ENCODE results near the gene HOOK2. TPM values are rescaled to one million over a fixed set of nuclear protein-coding genes. Genes with fewer than 3 reads are reported as not detected.
A peak's percentile ranks its signal among the peaks of the same experiment; 100 is the strongest.
"Not testable (repeated sequence)": the region's sequence is repeated elsewhere in the genome, so short reads cannot be mapped to it uniquely, and the experiment has no call there.

Gene HOOK2
- 10 to 100 TPM; 20.4 to 20.9 TPM for total RNA-seq

- Mint-ChIP-seq H3K4me3 (peak within 1 kb of the TSS; percentile 73), H3K27ac (peak within 1 kb of the TSS; percentile 51), H3K27me3 (no peaks in the 10 kb centered on the region), H3K36me3 (ENCODE audit: low read depth) (no peaks in the 10 kb centered on the region), H3K9me3 (ENCODE audit: low read depth) (no peaks in the 10 kb centered on the region), H3K4me1 (peaks cover 33% of the 10 kb centered on the region)
- intact Hi-C loops (cut with DNase I, micrococcal nuclease), result loop anchor here in 1 of 2 experiments (1.0 to 2.0 kb wide), 8 partner anchors 31 to 163 kb away; partner anchors contain the start of genes CALR, GCDH, GET3 and MAST1
- ChIA-PET POLR2A (no interaction called here), CTCF (interaction anchor here (0.6 to 12.0 kb wide), 6 partner anchors 9 to 1659 kb away, joined by 3 to 285 read pairs (median 4); partner anchors contain the start of genes JUNB and THSD8)
- no peak for ATAC-seq
- DNase-seq, result peak; percentile 49
Observed at GRCh38 chr19:12774588-12775555, at the start of gene HOOK2. Gene HOOK2 (minus strand): TSS chr19:12775552. CDS start chr19:12775449, 103 bp downstream.

GRCh38 chr19:12821761-12822160 is 46.4 kb upstream of the HOOK2 start:
- Mint-ChIP-seq H3K27me3 (peaks cover 17% of the 10 kb centered on the region), H3K27ac (no peak overlapping the region), H3K36me3 (ENCODE audit: low read depth) (no peaks in the 10 kb centered on the region), H3K9me3 (ENCODE audit: low read depth) (peaks cover 7% of the 10 kb centered on the region), H3K4me1 (peaks cover 9% of the 10 kb centered on the region), H3K4me3 (no peak overlapping the region)
- ATAC-seq (peak; percentile 53), DNase-seq (no peak)
- ChIA-PET POLR2A (interaction anchor here (0.7 kb wide), 1 partner anchor 566 kb away, joined by 3 read pairs; no protein-coding TSS in a partner anchor), CTCF (interaction anchor here (1.4 to 1.8 kb wide), 2 partner anchors 54 to 56 kb away, joined by 3 to 10 read pairs; no protein-coding TSS in a partner anchor)
- intact Hi-C loops (cut with DNase I, micrococcal nuclease), result loop anchor here in 1 of 2 experiments (5.0 to 10.0 kb wide), 2 partner anchors 36 to 247 kb away; no protein-coding TSS in a partner anchor

GRCh38 chr19:12817810-12818209 is 42.5 kb upstream of the HOOK2 start:
- H3K4me3 Mint-ChIP-seq; H3K27ac Mint-ChIP-seq; H3K27me3 Mint-ChIP-seq; H3K9me3 Mint-ChIP-seq (ENCODE audit: low read depth); ATAC-seq; DNase-seq; intact Hi-C loops (cut with DNase I, micrococcal nuclease); H3K4me1 Mint-ChIP-seq: not testable (repeated sequence)
- ChIA-PET CTCF (interaction anchor here (1.0 to 1.4 kb wide), 2 partner anchors 9 to 29 kb away, joined by 4 to 5 read pairs; no protein-coding TSS in a partner anchor), POLR2A (interaction anchor here (0.6 kb wide), 1 partner anchor 123 kb away, joined by 3 read pairs; no protein-coding TSS in a partner anchor)
- H3K36me3 Mint-ChIP-seq (ENCODE audit: low read depth), result peaks cover 16% of the 10 kb centered on the region

GRCh38 chr19:12817188-12817587 is 41.8 kb upstream of the HOOK2 start:
- peaks cover 21% of the 10 kb centered on the region for H3K36me3 Mint-ChIP-seq (ENCODE audit: low read depth)
- H3K9me3 Mint-ChIP-seq (ENCODE audit: low read depth); H3K27me3 Mint-ChIP-seq; H3K4me3 Mint-ChIP-seq; POLR2A ChIA-PET; ATAC-seq; H3K4me1 Mint-ChIP-seq; intact Hi-C loops (cut with DNase I, micrococcal nuclease); H3K27ac Mint-ChIP-seq; DNase-seq: not testable (repeated sequence)
- CTCF ChIA-PET, result interaction anchor here (0.7 kb wide), 1 partner anchor 1329 kb away, joined by 3 read pairs; no protein-coding TSS in a partner anchor

- H3K27me3 Mint-ChIP-seq, result no peaks in the 10 kb centered on the region
Observed at GRCh38 chr19:12815088-12815487, 39.7 kb upstream of the HOOK2 start.

GRCh38 chr19:12806242-12807081 is 31.1 kb upstream of the HOOK2 start, which contains the start of gene RNASEH2A:
Gene RNASEH2A (plus strand): TSS chr19:12806584. CDS start chr19:12806674, 90 bp downstream.
- Mint-ChIP-seq H3K27me3 (no peaks in the 10 kb centered on the region), H3K4me3 (peak within 1 kb of the TSS; percentile 89), H3K36me3 (ENCODE audit: low read depth) (peaks cover 13% of the 10 kb centered on the region), H3K9me3 (ENCODE audit: low read depth) (no peaks in the 10 kb centered on the region), H3K27ac (peak within 1 kb of the TSS; percentile 80), H3K4me1 (peaks cover 24% of the 10 kb centered on the region)
- CTCF ChIA-PET, result interaction anchor here (0.6 to 2.1 kb wide), 10 partner anchors 10 to 159 kb away, joined by 3 to 17 read pairs (median 4); no protein-coding TSS in a partner anchor
- peak; percentile 93 for ATAC-seq
- intact Hi-C loops (cut with DNase I, micrococcal nuclease), result loop anchor here in 1 of 2 experiments (1.0 kb wide), 10 partner anchors 13 to 255 kb away; partner anchors contain the start of genes DHPS, GCDH, HOOK2 and SYCE2
- POLR2A ChIA-PET, result interaction anchor here (0.6 to 2.2 kb wide), 4 partner anchors 14 to 73 kb away, joined by 3 to 9 read pairs (median 4); partner anchors contain the start of gene JUNB
- DNase-seq, result peak; percentile 94

More at GRCh38 chr19:12815088-12815487, 39.7 kb upstream of the HOOK2 start:
- no peak overlapping the region for H3K27ac Mint-ChIP-seq
- DNase-seq (no peak), ATAC-seq (no peak)
- intact Hi-C loops (cut with DNase I, micrococcal nuclease), result no loop called here
- no peak overlapping the region for H3K4me3 Mint-ChIP-seq
- H3K9me3 Mint-ChIP-seq (ENCODE audit: low read depth), result no peaks in the 10 kb centered on the region
- CTCF ChIA-PET, result interaction anchor here (0.9 to 2.5 kb wide), 5 partner anchors 20 to 55 kb away, joined by 3 to 5 read pairs (median 3); no protein-coding TSS in a partner anchor
- POLR2A ChIA-PET, result no interaction called here
- peaks cover 21% of the 10 kb centered on the region for H3K36me3 Mint-ChIP-seq (ENCODE audit: low read depth)
- H3K4me1 Mint-ChIP-seq, result no peaks in the 10 kb centered on the region

GRCh38 chr19:12804051-12804450 is 28.7 kb upstream of the HOOK2 start:
- H3K9me3 Mint-ChIP-seq (ENCODE audit: low read depth), result no peaks in the 10 kb centered on the region
- DNase-seq, result no peak
- intact Hi-C loops (cut with DNase I, micrococcal nuclease), result loop anchor here in 1 of 2 experiments (5.0 kb wide), 1 partner anchor 43 kb away; no protein-coding TSS in a partner anchor
- H3K4me3 Mint-ChIP-seq, result no peak overlapping the region
- ChIA-PET CTCF (interaction anchor here (0.6 to 15.0 kb wide), 3 partner anchors 40 to 157 kb away, joined by 3 to 451 read pairs (median 3); no protein-coding TSS in a partner anchor), POLR2A (no interaction called here)
- H3K36me3 Mint-ChIP-seq (ENCODE audit: low read depth), result peaks cover 18% of the 10 kb centered on the region
- no peak for ATAC-seq
- no peaks in the 10 kb centered on the region for H3K27me3 Mint-ChIP-seq
- H3K4me1 Mint-ChIP-seq, result peaks cover 36% of the 10 kb centered on the region
- no peak overlapping the region for H3K27ac Mint-ChIP-seq

GRCh38 chr19:12802267-12803106 is 27.1 kb upstream of the HOOK2 start:
- ATAC-seq (no peak), DNase-seq (no peak)
- Mint-ChIP-seq H3K4me3 (peak overlapping the region; percentile 87), H3K27ac (peak overlapping the region; percentile 65), H3K36me3 (ENCODE audit: low read depth) (peaks cover 14% of the 10 kb centered on the region), H3K9me3 (ENCODE audit: low read depth) (no peaks in the 10 kb centered on the region), H3K27me3 (no peaks in the 10 kb centered on the region), H3K4me1 (peaks cover 34% of the 10 kb centered on the region)
- ChIA-PET POLR2A (no interaction called here), CTCF (interaction anchor here (0.5 to 15.0 kb wide), 12 partner anchors 10 to 163 kb away, joined by 3 to 451 read pairs (median 4); no protein-coding TSS in a partner anchor)
- intact Hi-C loops (cut with DNase I, micrococcal nuclease), result loop anchor here in 1 of 2 experiments (5.0 kb wide), 1 partner anchor 45 kb away; no protein-coding TSS in a partner anchor

GRCh38 chr19:12801466-12802266 is 26.3 kb upstream of the HOOK2 start, which contains the start of the genes PRDX2 and THSD8:
Gene PRDX2 (minus strand): TSS chr19:12801800. CDS start chr19:12801261, 539 bp downstream.
Gene THSD8 (plus strand): TSS chr19:12802069. CDS start chr19:12802072, 3 bp downstream.
- peak; percentile 58 for ATAC-seq
- no peaks in the 10 kb centered on the region for H3K9me3 Mint-ChIP-seq (ENCODE audit: low read depth)
- intact Hi-C loops (cut with DNase I, micrococcal nuclease), result loop anchor here (1.0 to 5.0 kb wide), 2 partner anchors 46 to 67 kb away; partner anchors contain the start of gene TRIR (in 1 of the 2)
- no peaks in the 10 kb centered on the region for H3K27me3 Mint-ChIP-seq
- H3K4me1 Mint-ChIP-seq, result peaks cover 29% of the 10 kb centered on the region
- ChIA-PET CTCF (interaction anchor here (0.5 to 15.0 kb wide), 13 partner anchors 10 to 164 kb away, joined by 3 to 451 read pairs (median 4); partner anchors contain the start of gene HOOK2), POLR2A (no interaction called here)
- peak within 1 kb of the TSS; percentile 87 for H3K4me3 Mint-ChIP-seq
- peak; percentile 87 for DNase-seq
- H3K36me3 Mint-ChIP-seq (ENCODE audit: low read depth), result peaks cover 14% of the 10 kb centered on the region
- peak within 1 kb of the TSS; percentile 78 for H3K27ac Mint-ChIP-seq
